ENCODE results near the gene GCNT4.

GRCh38 chr5:75044406-75044805, 8.0 kb downstream of the GCNT4 start:
- TF ChIP-seq CHD2 (IDR thresholded peaks at IDR 0.05; ENCODE audit: low read length, partially characterized antibody) (no peak), CTCF (IDR thresholded peaks at IDR 0.05) (no peak), EP300 (IDR thresholded peaks at IDR 0.05; ENCODE audit: borderline replicate concordance in 1 of 2, low read depth in 1 of 2, low read length in 1 of 2) (no peak), USF2 (IDR thresholded peaks at IDR 0.05; ENCODE audit: borderline replicate concordance, low read depth, low read length) (no peak), POLR2AphosphoS5 (IDR thresholded peaks at IDR 0.05; ENCODE audit: low read depth, low read length) (no peak), ZBTB33 (IDR thresholded peaks at IDR 0.05; ENCODE audit: borderline replicate concordance, low read depth) (no peak), PBX3 (IDR thresholded peaks at IDR 0.05) (no peak), FOXM1 (IDR thresholded peaks at IDR 0.05; ENCODE audit: low read depth) (no peak), EZH2phosphoT487 (IDR thresholded peaks at IDR 0.05; ENCODE audit: borderline replicate concordance, low read depth) (no peak)
